OCI-M1 (cell line): ENCODE measurements around the gene RTN4R.
A peak's percentile ranks its signal among the peaks of the same experiment; 100 is the strongest.
"Not testable (repeated sequence)": the region's sequence is repeated elsewhere in the genome, so short reads cannot be mapped to it uniquely, and the experiment has no call there.

Experiments used
- DNase-seq: peaks from one replicate; lab custom pipeline; 2025; lab: John Stamatoyannopoulos, UW

The RTN4R gene

DNA sequence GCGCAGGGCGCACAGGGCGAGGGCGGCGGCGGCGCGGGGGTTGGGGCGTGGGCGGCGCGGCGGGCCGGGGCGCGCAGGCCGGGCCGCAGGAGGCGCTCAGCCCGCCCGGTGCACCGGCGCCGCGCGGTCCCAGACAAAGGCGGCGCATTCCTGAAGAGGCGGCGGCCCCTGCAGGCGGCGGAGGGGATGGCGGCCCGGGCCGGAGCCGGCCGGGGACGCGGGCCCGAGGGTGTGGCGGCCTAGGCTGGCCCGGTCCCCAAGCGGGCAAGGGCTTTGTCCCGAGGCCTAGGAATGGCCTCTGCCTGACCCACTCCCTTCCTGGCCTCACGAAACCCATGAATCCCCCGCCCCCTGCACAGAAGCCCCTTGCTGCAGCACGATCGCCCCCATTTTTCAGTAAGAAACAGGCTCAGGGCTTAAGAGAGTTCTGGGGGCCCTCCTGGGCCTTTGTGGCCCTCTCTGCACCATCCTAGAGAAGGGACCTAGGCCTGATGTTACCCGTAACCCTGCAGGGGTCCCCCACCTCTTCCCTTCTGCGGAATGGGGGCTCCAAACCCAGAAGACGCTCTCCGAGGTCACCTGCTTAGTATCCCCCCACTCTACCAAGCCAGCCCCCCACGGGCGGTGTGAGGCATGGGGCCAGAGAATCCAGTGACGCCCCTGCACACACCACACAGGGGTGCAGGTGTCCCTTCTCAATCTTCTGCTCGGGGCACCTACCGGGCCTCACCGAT is at the start of gene RTN4R:
Gene RTN4R (minus strand): TSS at position 40 of the 734 bp plus-strand sequence. CDS start 226 bp downstream, outside the sequence.
- peak; percentile 83 for DNase-seq

DNA sequence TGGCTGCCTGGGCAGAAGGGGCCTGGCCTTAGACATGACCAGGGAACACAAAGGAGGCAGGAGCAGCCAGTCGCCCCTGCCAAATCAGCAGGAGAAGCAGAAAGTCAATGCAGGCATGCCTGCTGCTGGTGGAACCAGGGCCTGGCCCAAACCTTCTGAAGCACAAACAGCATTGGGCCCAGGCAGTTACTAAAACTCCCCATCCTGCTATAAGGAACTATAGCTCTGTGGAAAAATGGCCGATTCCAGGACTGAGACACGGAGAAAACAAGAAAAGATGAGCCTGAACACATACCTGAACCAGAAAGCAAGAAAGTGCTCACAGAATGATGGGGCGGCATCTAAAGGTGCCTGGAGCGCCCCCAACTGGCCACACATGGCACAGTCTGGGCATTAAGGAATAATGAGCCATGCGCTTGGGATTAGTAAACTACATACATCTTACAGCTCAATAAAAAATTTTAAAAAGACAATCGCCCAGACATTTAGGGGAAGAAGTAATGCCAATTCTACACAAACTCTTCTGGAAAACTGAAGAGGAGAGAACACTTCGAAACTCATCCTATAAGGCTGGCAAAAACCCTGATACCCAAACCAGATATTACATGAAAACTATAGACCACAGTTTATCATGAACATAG is 49.4 kb upstream of the RTN4R start:
- DNase-seq = peak; percentile 82

DNA sequence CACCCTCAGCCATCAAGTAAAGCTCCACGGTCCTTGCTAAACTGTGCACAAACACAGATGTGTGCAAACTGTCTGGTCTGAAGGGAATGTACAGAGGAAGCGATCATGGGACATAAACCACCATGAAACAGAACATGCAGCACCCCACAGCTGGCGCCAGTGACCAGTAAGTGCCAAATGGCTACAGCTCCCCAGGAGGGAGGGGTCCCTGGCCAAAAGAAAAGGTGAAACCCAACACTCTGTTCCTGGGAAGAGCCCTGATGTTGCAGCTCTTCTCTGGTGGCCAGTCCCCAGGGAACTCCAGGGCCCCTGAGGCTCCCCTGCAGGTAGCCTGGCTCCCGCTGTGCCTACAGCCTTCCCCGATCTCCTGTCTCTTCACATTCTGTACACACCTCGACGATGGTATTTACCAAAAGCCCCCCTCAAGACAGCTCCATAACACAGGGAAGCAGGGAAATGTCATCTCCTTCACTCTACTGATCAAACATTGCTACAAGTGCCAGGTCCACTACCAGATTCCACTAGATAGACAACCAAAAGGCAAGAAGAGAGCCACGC is 48.8 kb upstream of the RTN4R start:
- no peak for DNase-seq

DNA sequence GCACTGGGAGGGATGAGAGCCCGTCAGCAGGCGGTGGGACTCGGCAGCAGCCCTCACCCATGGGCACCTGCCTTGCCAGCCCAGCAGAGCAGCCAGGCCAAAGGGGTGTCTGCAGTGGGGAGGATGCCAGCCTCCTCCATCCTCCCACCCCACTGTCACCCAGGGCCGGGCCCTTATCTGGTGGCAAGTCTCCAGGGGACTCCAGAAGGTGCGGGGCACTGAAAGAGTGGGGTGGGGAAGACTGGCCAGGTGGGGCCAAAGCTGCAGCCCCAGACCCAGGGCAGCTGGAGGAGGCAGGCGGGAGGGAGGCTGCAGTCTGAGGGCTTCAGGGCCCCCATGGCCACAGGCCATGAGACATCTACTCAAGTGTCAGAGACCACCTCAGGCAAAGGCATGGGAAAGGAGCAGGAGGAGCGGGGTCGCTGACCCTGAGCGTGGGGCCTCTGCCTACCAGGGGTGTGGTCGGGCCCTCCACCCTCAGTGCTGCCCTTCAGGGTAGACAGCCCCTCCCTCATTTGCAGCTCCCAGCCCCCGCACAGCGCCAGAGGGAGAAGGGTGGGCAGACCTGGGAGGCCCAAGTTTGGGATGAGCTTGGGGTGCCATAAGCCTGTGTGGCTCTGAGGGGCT is 48.2 kb upstream of the RTN4R start:
- no peak for DNase-seq

DNA sequence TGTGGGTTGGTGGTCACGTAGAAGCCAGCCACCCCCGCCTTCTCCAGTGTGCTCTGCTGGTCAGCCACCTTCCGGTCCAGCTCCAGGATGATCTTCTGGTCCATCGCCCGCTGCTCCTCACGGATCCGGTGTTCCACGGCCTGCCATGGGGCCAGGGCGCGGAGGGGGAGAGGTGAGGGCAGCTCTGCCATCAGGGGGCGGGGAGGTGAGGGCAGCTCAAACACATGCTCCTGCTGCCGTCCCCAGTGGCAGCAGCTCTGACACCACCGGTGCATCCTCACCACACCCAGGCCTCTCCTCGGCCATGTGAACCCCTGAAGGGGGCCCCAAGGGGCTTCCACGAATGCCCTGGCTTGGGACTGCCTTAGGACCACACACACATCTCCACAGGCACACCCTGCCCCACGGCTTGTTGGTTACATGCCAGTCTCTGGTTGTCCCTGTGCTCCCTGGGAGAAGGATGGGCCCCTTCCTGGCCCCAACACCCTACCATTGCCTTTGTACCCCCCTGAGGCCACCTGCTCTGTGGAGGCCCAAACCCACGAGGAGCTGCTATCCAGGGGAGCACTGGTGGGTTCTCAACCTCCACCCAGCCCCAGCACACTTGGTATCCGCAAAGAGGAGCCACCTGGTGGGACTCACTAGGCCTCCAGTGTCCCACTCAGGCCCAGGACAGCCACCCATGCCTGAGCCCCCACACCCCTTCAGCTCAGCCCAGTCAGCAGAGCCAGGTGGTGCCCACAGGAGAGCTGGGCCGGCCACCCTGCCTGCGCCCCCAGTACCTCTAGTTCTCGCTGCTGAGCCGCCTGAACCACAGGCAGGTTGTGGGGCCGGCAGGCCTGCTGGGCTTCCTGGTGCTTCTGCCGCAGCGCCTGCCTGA is 47.5 kb upstream of the RTN4R start:
- DNase-seq = no peak

DNA sequence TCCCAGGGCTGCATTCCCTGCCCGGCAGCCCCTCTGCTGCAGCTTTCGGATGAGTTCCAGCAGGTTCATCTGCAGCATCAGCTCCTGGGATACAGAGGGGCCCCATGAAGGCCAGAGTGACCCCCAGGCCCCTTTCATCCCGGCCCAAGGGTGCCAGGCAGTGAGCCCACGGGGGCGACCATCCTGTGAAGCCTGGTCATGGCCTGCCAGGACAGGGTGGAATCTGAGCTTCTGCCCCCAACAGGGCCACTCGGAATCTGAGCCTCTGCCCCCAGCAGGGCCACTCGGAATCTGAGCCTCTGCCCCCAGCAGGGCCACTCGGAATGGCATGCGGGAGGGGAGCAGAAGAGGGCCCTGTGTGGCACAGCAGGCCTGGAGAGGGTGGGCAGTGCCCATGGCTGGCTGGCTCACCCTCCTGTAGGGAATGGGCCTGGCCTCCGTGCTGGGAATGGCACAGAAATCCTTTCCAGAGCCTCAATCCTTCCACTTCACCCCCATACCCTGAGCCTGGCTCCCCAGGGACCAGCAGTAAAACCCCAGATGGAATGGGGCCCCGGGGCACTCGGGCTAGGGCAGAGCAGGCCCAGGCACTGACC is 46.7 kb upstream of the RTN4R start:
- DNase-seq = not testable (repeated sequence)

DNA sequence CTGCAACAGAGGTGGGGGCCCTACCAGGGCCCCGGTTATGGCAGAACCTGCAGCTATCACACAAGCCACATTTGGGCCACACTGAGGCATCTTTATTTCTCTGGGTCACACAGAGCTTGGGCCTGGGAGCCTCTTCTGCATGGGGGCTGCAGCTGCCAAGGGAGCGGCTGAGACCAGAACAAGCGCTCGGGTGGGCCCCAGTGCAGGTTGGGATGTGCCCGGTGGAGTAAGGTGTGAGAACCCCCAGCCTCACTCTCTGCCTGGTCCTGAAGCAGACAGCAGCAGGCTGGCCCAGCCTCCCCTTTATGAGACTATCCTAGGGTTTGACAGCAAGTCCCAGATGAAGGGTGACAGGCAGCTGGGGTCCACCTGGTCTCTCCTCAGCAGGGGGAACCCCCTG is 46.1 kb upstream of the RTN4R start:
- not testable (repeated sequence) for DNase-seq

DNA sequence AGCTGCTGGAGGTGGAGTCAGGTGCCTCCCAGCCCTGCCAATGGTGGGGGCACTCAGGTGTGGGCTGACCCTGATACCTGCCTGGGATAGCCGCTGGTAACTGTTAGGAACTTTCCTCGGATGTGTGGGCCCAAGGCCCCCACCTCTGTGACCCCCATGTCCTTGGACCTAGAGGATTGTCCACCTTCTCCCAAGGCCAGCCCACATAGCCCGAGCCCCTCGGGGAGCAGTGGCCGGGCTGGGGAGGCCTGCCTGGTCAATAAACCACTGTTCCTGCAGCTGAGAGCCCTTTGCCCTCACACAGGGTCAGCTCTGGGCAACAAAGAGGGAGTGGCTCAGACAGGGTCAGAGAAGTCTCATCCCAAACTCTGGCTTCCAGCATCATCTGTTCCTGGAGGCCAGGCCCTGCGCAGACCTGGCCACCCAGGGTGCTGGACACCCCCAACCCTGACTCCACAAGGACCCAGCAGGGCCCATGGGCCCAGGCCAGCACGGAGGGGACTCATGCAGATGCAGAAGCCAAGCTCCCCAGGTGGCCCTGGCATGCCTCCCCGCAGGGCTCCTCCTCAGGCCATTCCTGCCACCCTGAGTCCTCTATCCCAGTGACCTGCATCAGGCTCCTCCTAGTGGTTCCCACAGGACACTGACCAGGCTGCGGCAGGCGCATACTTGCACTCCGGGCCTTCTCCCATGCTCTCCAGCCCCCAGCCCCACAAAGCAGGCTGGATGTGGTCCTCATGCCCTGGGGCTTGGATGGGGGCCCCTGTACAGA is 45.4 kb upstream of the RTN4R start:
- DNase-seq = not testable (repeated sequence)

DNA sequence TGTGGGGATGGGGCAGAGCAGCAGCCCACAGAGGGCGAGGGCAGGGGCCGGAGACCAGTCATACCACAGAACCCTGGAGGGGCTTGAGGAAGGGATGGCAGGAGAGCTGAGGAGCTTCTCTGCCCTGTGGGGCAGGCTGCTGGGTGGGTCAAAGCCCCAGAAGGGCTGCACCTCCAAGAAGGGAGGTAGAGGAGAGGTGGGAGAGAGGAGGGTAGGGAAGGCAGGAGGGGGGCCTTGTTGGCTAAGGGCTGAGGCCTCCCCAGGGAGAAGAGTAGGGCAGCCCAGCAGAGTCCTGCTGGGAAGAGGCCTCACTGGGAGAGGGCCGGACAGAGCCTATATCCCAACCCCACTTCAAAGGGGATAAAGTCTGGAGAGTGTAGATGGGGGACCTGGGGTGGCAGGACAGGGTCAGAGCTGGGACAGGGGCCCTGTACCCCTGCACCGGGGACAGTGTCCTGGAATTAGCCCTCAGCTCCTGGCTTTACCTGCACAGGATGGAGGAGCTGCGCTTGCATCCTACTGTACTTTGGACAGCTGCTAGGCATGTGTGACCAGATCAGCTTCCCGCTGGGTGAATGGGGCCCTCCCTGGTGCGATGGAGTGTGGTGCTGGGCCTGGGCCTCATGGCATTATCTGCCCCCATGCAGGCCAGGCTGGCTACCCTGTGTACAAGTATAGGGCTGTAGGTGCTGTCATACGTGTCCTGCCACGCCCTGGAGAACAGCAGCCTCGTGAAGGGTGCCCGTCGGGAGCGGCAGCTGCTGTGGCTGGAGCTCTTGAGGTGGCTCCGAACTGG is 44.5 kb upstream of the RTN4R start:
- no peak for DNase-seq

DNA sequence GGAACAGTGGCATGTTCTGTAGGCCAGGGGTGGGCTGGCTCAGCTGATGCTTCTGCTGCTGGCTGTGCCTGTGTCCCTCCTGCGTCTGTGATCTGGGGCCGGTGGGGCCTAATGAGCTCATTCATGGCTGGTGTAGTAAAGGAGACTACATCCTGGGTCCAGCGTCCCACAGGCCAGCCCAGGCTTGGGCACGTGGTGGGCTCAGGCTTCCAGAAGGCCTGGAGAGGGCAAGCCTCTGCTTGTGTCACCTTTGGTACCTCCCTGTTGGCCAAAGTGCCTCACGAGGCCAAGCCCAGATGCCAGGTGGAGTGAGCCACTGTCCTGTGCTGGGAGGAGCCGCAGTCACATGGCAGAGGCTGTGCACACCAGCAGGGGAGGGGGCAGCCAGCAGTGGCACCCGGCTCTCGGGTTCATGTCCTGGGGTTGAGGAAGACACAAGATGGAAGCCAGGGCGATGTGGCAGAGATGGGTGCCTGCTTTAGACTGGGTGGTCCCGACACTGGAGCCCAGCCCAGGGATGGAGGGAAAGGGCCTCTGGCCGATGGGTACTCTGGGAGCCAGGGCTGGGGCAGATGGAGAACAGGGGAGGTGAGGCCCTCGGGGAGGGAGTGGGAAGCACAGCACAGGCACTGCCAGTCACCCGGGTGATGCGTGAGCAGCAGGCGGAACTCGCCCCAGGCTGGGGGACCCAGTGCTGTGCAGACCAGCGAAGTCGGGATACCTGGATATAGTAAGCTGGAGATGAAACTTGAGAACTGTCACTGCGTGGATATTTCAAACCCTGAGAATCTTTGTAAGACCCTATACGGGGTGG is 43.3 kb upstream of the RTN4R start:
- DNase-seq = not testable (repeated sequence)

DNA sequence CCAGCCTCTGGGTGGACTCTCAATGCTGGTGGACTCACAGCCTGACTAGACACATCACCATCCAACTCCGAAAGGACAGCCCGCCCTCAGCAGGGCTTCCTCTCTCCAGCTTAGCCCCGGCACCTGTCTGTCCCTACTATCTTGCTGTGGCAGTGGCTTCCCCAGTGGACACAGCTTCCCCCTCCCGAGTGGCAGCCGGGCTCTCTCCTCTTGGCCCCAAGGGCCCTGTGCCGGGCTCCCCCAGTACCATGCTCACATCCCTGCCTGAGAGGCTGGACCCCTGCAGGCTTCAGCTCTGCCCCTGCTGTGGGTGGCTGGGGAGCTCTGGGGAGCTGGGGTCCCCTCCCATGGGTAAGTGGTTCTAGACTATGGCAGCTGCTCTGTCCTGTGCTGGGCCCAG is 42.7 kb upstream of the RTN4R start:
- not testable (repeated sequence) for DNase-seq

DNA sequence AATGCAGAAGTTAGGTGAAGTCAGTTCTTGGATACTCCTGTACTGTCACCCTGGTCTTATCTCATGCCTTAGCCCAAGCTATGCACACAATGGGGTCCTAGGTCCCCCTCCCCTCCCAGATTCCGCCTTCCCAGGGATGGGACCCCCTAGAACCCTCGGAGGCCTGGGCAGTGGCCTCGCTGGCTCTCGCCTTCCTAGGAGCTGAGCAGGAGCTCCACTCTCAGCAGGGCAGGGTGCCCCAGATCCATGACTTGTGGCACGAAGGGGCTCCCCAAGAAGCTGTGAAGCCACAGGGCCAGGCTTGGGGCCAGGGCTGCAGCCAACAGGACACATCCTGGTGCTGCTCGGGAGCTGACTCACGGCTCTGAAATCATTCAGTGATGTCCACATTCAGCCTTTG is 42.1 kb upstream of the RTN4R start:
- DNase-seq = not testable (repeated sequence)

DNA sequence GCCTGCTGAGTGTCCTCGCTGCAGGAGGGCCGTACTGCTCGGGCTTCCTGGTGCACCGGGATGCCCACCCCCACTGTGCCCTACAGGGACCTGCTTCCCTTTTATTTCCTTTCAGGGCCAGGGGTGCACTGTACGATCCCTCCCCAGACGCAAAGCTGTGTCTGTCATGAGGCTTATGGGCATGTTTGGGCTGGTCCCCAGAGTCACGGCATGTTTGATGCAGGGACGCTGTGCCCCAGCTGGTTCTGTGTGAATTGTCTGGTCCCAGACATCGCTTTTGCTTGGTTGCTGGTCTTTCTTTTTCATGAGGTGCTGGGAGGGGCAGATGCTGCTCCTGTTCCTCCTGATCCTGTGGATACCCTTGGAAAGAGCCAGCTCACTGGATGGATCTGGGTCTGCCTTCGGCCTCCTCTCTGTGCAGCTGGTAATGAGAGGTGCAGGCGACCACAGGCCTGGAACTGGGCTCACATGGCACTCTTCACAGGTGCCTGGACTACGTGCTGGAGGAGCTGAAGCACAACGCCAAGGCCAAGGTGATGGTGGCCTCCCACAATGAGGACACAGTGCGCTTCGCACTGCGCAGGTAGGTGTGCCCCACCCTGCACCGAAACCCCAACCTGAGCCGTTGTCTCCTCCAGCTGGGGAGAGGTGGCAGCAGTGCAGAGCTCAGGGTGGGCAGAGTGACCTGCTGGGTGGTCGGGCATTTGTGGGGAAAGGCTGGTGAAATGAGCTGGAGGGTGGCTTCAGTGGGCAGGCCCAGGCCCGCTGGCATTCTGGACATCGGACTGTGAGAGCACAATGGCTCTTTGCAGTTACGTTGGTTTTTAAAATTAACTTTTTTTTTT is 40.9 kb upstream of the RTN4R start:
- DNase-seq = not testable (repeated sequence)

DNA sequence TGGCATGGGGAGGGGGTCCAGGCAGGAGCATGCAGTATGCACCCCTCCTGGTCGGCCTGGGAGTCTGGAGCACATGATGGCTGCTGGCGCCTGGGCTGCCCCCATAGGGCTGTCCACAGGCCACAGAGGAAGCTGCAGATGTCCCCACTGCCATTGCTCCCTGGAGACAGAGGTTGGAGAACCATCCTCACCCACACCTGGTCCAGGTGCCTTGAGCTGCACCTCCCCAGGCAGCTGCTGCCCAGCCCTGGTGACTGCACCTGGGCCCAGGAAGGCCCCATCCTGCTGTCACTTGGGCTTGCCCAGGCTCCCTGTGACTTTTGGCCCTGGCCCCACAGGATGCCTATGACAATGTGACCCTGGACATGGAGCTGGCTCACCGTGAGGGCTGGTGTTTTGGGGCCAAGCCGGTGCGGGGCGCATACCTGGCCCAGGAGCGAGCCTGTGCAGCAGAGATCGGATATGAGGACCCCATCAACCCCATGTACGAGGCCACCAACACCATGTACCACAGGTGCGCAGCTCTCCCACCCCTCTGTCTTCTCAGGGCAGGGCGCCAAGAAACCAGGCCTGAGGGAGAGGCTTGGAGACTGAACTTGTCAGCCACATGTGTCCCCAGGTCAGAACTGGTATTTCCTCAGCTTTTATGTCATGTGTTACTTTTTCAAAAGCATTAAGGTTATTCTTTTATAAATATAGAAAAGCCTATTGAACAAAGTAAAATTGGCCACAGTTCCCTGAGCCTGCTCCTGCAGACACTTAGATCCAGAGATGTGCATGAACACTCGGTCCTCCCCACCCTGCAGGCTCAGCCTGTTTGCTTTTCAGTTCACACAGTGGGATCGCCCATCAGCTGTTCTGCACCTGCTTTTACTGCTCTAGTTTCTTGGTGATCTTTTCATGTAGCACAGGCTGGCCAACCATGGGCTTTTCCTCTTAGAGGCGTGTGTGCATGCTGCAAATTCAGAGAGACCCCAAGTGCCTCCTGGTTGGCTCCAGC is 39.6 kb upstream of the RTN4R start:
- DNase-seq = not testable (repeated sequence)

DNA sequence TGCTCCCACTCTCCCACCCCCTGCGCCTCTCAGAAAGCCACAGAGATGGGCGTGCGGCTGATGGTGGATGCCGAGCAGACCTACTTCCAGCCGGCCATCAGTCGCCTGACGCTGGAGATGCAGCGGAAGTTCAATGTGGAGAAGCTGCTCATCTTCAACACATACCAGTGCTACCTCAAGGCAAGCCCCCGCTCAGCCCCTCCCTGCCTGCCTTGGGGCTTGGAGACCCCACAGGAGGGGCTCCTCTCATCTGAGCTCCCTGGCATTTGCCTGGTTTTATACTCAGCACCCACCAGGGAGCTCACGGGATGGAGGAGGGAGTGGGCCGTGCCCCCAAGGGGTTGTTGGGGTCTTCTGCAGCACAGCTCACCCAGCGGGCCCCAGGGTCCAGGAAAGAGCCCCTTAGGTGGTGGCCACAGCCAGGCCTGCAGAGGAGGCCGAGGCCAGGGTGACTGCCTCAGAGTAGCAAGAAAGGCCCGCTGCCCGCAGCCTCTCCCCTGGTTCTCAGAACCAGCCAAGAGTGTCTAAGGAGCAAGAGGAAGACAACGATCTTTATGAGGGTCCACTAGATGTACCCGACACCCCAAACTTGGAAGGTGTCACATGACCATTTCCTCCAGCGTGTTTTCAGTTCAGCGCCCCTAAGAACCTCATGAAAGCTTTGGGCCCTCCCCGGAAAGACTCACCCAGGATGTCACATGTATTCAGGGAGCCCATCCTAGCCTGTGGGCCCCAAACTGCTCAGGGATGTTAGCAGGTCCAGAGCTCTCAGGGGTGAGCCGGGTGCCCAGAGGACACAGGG is 38.7 kb upstream of the RTN4R start:
- DNase-seq = not testable (repeated sequence)
